ENCODE measurements around the gene GNAL.

Gene GNAL

DNA sequence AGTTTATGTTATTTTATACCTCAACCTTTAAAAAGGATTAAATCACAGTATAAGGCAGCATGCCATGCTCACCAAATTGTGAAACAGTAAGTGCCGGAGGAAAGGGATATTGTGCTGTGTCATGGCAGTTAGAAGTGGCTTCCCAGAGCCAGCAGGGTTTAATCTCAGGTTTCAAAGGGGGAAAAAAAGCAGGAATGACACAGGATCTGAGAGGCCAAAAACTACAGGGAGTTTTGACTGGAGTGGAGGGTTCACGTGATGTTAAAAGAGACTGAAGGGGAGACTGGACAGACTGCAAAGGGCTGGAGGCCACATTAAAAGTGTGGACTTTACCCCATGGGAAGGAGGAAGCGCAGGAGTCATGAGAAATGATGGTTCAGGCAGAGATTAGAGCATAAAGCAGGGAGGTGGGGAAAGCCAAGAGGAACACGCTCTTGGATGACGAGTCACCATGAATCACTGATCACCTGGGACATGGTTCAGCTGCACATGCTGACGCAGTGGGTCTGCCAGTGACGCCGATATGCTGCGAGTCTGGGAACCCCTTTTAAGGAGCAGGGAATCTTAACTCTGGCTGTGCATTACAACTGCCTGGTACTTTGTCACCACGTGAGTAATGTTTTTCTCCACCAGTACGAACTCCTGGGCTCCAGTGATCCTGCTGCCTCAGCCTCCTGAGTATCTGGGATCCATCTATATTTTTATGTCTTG is 168.3 kb downstream of the GNAL start:
- DNase-seq, result no peak

- no peak for DNase-seq
Measured at GRCh38 chr18:11859282-11859830, 170.3 kb downstream of the GNAL start.

DNA sequence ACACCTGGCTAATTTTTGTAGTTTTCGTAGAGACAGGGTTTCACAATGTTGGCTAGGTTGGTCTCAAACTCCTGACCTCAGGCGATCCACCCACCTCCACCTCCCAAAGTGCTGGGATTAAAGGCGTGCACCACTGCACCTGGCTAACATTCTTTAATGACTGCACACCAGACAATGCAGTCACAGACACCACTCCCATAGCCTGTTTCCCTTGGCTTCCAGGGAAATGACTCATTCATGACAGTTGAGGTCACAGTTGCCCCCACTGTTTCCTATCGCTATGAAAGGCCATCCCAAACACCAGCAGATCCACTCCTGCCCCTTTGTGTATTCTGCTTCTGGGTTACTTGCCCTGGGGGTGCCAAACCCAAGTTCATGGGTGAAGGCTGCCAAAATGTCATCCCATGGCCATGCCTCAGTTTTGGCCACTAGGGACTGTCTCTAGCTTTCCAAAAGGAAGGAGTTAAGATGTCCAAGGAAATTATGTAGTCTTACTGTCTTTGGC is 170.9 kb downstream of the GNAL start:
- DNase-seq, result no peak

DNA sequence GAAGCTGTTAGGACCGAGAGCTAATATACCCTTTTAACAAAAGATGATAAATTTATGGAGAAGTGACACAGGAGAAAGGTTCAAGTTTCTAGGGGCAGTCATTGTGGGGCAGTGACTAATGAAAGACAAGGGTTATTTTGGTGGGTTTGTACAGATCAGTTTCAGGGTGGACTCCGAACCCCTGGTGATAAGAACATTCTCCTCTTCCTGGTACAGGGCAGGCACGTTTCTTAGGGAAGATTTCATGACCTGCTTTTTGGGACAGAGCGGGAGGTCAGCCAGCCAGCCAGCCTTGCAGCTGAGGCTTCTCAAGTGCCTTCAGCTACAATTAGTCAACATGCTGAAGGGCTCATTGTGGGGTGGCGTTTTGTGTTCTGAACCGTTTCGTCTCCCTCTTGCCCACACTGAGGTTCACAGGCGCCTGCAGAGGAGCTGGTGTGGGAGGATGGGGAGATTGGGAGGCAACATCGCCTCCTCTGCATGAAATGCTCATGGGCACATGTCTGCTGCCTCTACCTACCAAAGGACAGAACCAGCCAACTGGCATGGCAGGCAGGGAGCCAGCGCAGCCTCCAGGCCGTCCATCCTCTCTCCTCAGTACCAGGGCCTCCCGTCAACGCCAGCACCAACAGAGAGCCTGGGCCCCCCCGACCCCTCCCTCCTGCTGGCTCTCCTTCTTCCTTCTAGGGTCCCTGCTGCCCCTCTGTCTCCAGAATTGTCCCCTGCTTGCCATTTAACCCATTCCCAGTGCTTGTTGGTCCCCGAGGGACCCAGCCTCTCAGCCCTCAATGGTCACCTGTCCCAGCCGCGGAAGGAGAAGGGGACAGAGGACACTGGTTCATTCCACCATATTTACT is 171.8 kb downstream of the GNAL start:
- DNase-seq, result no peak

GRCh38 chr18:11861583-11862288 is 172.7 kb downstream of the GNAL start:
- DNase-seq, result no peak

DNA sequence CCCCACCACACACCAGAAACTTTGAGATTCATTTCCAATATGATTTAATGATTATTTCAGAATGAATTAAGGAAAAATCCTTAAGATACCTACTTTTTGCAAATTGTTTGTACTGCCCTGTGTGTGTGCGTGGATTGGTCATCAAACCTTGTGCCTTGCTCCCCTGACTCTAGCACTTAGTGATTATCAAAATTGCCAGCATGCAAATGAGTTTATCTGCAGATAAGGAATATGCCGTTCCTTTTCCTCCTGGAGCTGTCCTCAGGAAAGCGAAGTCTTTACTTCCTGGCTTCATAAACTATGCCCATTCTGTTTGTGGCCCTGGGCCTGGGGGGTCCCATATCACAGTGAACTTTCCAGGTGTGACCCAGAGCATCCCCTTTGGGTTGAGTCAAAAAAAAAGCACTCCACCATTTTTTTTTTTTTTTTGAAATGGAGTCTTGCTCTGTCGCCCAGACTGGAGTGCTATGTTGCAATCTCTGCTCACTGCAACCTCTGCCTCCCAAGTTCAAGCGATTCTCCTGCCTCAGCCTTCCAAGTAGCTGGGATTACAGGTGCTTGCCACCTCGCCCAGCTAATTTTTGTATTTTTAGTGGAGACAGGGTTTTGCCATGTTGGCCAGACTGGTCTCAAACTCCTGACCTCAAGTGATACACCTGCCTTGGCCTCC is 173.5 kb downstream of the GNAL start:
- no peak for DNase-seq

- no peak for DNase-seq
Measured at GRCh38 chr18:11864471-11864870, 175.4 kb downstream of the GNAL start.

- DNase-seq, result no peak
Measured at GRCh38 chr18:11865071-11865470, 176.0 kb downstream of the GNAL start.

GRCh38 chr18:11866329-11866728 is 177.3 kb downstream of the GNAL start:
- no peak for DNase-seq

GRCh38 chr18:11866764-11867163 is 177.7 kb downstream of the GNAL start:
- no peak for DNase-seq

GRCh38 chr18:11868230-11868629 is 179.2 kb downstream of the GNAL start:
- DNase-seq, result no peak

GRCh38 chr18:11871501-11871900 is 182.4 kb downstream of the GNAL start:
- no peak for DNase-seq

GRCh38 chr18:11872479-11873136 is 183.5 kb downstream of the GNAL start:
- no peak for DNase-seq

GRCh38 chr18:11873670-11874340 is 184.7 kb downstream of the GNAL start:
- DNase-seq, result no peak

DNA sequence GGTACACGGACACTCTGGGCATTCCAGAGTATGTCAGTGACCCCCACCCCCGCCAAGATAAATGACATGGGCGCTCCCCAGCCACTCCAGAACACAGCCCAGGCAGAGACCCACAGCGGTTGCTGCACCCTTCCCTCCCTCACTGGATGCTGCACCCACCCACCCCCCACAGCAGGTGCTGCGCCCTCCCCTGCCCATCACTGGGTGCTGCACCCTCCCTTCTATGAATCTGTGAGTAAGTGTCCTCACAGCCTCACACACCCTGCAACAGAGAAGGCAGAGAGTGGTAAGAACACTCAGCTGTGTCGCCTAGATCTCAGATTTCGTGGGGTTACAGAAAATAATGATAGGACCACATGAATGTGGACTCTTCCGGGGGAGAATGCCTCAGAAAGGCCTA is 185.6 kb downstream of the GNAL start:
- no peak for DNase-seq

- DNase-seq, result no peak
Measured at GRCh38 chr18:11877497-11878135, 188.6 kb downstream of the GNAL start.

DNA sequence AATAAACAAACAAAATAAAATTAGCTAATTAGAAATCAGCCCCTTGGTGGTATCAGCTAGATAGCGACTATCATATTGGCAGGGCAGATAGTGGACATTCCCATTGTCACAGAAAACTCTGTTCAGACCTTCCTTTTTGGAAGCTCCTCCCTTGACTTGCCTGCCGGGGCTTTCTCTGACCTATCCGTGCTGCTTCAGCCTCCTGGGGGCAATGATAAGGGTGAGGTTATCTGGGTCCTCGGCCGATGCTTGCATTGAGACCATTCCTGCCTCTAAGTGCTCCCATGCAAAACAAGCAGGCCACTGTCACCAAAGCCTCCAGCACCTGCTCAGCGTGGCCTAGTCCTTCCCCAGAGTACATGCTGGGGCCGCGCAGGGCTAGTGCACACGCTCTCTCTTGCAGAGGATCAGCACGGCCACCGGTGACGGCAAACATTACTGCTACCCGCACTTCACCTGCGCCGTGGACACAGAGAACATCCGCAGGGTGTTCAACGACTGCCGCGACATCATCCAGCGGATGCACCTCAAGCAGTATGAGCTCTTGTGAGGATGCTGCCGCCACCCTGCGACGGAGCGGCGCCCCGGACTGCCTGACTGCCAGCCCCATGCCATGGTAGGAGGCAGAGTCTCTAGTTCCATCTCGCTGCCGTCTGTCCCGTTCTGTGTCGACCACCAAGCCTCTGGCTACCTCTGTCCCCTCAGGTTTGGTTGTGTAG is 191.7 kb downstream of the GNAL start:
- no peak for DNase-seq

- no peak for DNase-seq
Measured at GRCh38 chr18:11882636-11883035, 193.6 kb downstream of the GNAL start.

DNA sequence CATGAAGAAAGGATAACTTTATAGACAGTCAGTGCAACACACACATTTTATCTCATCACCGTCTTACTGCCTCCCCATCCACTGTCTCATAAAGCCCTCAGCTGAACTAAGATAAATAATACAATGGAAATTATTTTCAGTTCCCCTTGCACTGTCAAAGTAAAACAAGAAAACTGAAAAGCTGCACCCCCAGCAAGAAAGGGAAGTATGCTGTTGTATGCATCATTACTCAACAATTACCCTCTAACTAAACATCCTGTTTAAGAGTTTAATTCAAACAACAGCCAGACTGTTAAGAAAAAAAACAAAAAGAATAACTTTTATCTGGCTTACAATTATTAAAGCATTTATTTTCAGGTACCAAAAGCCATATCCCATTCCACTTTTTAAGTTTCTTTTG is 194.1 kb downstream of the GNAL start:
- peak; percentile 86 for DNase-seq

DNA sequence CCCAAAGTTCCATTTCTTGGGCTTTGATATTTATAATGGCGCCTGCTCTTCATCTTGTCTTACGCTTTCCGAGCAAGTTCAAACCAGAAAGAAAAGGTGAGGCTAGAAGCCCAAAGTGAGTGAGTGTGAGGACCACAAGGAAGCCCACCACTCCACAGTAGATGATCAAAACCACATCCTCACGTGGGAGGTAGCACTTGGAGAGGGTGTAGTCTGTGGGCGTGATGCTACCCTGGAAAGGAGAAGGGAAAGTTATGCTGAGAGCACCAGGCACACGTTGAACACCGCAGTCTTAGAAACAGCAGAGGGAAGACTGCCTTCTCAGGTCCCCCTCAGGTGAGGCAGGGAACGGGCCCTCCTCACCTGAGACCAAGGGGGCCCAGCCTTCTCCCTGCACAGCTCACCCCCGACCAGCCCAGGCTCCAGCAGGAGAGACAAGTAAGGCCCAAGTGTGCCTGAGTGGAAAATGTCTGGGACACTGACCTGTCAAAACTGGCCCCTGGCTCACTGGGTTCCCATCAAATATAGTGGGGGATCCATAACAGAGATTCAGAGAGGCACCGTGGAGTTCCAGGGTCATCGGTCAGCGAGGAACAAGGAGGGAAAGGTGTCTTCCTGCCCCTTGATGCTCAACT is 195.4 kb downstream of the GNAL start:
- no peak for DNase-seq
